SU-DHL-6 (cell line): ENCODE measurements around the gene IL5RA.

ENCODE experiments used
- EZH2phosphoT487 ChIP-seq: fragments of 200-600 bp; sonication (generic), shearing (Covaris generic); conservative IDR thresholded peaks from 2 replicates; pipeline ENCODE4 v1.6.1; 2018; ENCODE audit warnings: mild to moderate bottlenecking, antibody characterized with exemption, low read length, moderate library complexity, mixed read lengths
- TF ChIP-seq, protein P1 (sequence below): fragments of 200-600 bp; sonication (generic); IDR thresholded peaks from one replicate; pipeline ENCODE4 v1.5.1; 2017; ENCODE audit warnings: antibody characterized with exemption, mild to moderate bottlenecking, low read length, moderate library complexity; ENCODE audit not compliant: insufficient read depth, poor library complexity, severe bottlenecking

DNA sequence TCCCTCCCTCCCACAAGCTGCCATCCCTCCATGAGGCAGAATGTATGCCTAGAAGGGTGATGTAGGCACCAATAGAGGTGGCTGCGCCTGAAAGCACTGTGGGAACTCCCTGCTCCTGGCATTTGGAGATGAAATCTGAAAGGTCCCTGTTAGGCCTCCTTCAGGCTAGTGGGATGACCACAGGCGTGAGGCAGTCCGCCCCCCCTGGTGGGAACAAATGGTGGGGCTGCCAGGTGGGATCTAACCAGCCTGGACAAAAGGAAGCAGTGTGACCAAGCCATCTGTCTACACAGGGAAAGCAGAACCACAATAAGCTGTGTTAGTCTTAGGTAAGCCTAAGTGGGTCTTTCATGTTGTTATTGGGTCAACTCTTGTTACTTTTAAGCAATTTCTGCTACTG is 25.3 kb downstream of the IL5RA start:
- TF ChIP-seq, protein P1, sequence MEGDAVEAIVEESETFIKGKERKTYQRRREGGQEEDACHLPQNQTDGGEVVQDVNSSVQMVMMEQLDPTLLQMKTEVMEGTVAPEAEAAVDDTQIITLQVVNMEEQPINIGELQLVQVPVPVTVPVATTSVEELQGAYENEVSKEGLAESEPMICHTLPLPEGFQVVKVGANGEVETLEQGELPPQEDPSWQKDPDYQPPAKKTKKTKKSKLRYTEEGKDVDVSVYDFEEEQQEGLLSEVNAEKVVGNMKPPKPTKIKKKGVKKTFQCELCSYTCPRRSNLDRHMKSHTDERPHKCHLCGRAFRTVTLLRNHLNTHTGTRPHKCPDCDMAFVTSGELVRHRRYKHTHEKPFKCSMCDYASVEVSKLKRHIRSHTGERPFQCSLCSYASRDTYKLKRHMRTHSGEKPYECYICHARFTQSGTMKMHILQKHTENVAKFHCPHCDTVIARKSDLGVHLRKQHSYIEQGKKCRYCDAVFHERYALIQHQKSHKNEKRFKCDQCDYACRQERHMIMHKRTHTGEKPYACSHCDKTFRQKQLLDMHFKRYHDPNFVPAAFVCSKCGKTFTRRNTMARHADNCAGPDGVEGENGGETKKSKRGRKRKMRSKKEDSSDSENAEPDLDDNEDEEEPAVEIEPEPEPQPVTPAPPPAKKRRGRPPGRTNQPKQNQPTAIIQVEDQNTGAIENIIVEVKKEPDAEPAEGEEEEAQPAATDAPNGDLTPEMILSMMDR: no peak
- no peak for TF ChIP-seq EZH2phosphoT487
